Tibial nerve (tissue), 4 donors: Measurements from ENCODE around the gene C9. TPM values are rescaled to one million over a fixed set of nuclear protein-coding genes. Genes with fewer than 3 reads are reported as not detected.

Experiments
- DNase-seq, 2 donors: peaks; one replicate each; pipeline ENCODE4 v3.0.0-alpha.2; 2019; ENCODE audit warnings: low spot score in 2 of 2
- H3K27ac ChIP-seq, 4 donors: fragments of 200-600 bp; sonication (generic) in 3 of 4; one replicate each; pipeline ENCODE4 v1.5.1; 2017 to 2019; ENCODE audit warnings: mild to moderate bottlenecking in 1 of 4
- H3K27me3 ChIP-seq, 2 donors: fragments of 200-600 bp; sonication (generic) in 1 of 2; one replicate each; pipeline versions ENCODE4 v1.5.1 to v1.6.0; 2017 to 2019
- H3K36me3 ChIP-seq, 3 donors: fragments of 200-600 bp; sonication (generic); one replicate each; pipeline ENCODE4 v1.5.1; 2018 to 2019
- H3K4me1 ChIP-seq, 4 donors: fragments of 200-600 bp; sonication (generic) in 3 of 4; one replicate each; pipeline ENCODE4 v1.5.1; 2017 to 2019
- H3K4me3 ChIP-seq, 4 donors: fragments of 200-600 bp; sonication (generic) in 3 of 4; one replicate each; pipeline ENCODE4 v1.5.1; 2017 to 2019; ENCODE audit warnings: mild to moderate bottlenecking in 1 of 4, moderate library complexity in 1 of 4
- H3K9me3 ChIP-seq, 4 donors: fragments of 200-600 bp; sonication (generic) in 3 of 4; one replicate each; pipeline ENCODE4 v1.5.1; 2017 to 2019
- EP300 ChIP-seq, 2 donors: sonication (generic); formaldehyde crosslinking; IDR thresholded peaks; one replicate each; pipeline ENCODE4 v1.6.1; 2017; ENCODE audit warnings: antibody characterized with exemption in 2 of 2, mild to moderate bottlenecking in 1 of 2
- POLR2A ChIP-seq, 2 donors: fragments of 450-650 bp; IDR thresholded peaks; one replicate each; pipeline ENCODE4 v1.6.1; 2017; ENCODE audit warnings: antibody characterized with exemption in 2 of 2, mild to moderate bottlenecking in 2 of 2, moderate library complexity in 2 of 2
- WGBS, 2 donors: methylation state at CpG; one replicate each; pipeline ENCODE4 v1.1.5; 2018; 5-methylcytosine and 5-hydroxymethylcytosine counted together
- total RNA-seq, 4 donors: library from RNA; depleted of rRNA; stranded (reverse); fragments of >200 nt; gene quantifications; one replicate each; pipeline ENCODE4 v1.1.0, GENCODE V29; 2016
- TF ChIP-seq, protein P1 (sequence below), 5 experiments: fragments of 200-600 bp in 3 of 5; fragments of 450-650 bp in 2 of 5; sonication (generic) in 3 of 5; IDR thresholded peaks; one replicate each; pipeline ENCODE4 v1.5.1; 2016 to 2019; ENCODE audit warnings: antibody characterized with exemption in 5 of 5, mild to moderate bottlenecking in 3 of 5, moderate library complexity in 2 of 5

C9 gene
- total RNA-seq, 4 donors from 2014 or later: not detected

DNA sequence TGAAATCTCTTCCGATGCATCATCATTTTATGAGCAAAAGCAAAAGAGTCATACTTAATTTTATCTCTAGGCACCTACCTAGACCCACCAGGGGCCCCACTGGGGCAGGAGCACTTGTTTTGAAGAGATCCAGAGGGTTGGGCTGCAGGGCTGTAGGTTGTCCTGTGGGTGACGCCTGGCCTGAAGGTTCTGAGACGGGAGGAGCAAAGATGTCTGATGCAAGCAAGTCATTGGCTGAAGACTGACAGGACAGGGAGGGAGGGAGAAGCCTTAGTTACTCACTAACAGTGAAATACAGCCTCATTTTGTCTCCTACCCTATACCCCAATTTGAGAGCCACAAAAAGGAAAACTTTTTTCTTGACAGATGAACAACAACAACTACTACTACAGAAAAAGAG lies 17.1 kb upstream of the C9 start:
- Histone ChIP-seq H3K9me3 (no peaks in the 10 kb centered on the region), H3K4me1 (no peaks in the 10 kb centered on the region), H3K4me3 (no peak overlapping the region), H3K27ac (no peak overlapping the region), H3K27me3 (no peaks in the 10 kb centered on the region), H3K36me3 (peaks cover 0 to 49% (median 0%) of the 10 kb centered on the region in 3 donors)
- TF ChIP-seq EP300 (IDR thresholded peaks at IDR 0.05) (no peak), POLR2A (IDR thresholded peaks at IDR 0.05) (no peak)
- TF ChIP-seq, protein P1, sequence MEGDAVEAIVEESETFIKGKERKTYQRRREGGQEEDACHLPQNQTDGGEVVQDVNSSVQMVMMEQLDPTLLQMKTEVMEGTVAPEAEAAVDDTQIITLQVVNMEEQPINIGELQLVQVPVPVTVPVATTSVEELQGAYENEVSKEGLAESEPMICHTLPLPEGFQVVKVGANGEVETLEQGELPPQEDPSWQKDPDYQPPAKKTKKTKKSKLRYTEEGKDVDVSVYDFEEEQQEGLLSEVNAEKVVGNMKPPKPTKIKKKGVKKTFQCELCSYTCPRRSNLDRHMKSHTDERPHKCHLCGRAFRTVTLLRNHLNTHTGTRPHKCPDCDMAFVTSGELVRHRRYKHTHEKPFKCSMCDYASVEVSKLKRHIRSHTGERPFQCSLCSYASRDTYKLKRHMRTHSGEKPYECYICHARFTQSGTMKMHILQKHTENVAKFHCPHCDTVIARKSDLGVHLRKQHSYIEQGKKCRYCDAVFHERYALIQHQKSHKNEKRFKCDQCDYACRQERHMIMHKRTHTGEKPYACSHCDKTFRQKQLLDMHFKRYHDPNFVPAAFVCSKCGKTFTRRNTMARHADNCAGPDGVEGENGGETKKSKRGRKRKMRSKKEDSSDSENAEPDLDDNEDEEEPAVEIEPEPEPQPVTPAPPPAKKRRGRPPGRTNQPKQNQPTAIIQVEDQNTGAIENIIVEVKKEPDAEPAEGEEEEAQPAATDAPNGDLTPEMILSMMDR (IDR thresholded peaks at IDR 0.05): no peak
- no peak for DNase-seq
- 81 to 85% methylated on average over 3 of the region's 3 CpGs for WGBS, 2 donors

DNA sequence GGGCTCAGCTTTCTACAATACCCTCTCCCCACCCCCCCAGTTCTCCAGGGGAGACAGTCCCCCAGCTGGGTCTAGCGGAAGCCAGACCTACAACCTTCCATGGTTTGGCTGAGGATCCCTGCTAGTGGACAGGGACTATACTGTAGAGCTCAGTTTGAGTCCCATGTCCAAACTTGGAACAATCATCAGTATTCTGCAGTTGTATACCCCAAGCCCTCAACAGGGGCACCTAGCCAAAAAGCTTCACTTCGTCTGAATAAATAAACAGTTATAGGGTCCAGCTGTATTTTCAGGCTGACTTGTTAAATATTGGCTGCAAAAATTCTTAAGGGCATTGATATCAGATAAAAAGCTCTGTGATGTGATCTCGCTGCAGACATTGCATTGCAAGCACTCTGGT lies 15.4 kb upstream of the C9 start:
- Histone ChIP-seq H3K36me3 (peaks cover 0 to 63% (median 0%) of the 10 kb centered on the region in 3 donors), H3K4me1 (no peaks in the 10 kb centered on the region), H3K27me3 (no peaks in the 10 kb centered on the region), H3K27ac (no peak overlapping the region), H3K4me3 (no peak overlapping the region), H3K9me3 (no peaks in the 10 kb centered on the region)
- 54 to 65% methylated on average over 3 of the region's 3 CpGs for WGBS, 2 donors
- no peak for DNase-seq
- TF ChIP-seq EP300 (IDR thresholded peaks at IDR 0.05): no peak
- no peak for TF ChIP-seq POLR2A (IDR thresholded peaks at IDR 0.05)
- TF ChIP-seq, protein P1 (IDR thresholded peaks at IDR 0.05): no peak

DNA sequence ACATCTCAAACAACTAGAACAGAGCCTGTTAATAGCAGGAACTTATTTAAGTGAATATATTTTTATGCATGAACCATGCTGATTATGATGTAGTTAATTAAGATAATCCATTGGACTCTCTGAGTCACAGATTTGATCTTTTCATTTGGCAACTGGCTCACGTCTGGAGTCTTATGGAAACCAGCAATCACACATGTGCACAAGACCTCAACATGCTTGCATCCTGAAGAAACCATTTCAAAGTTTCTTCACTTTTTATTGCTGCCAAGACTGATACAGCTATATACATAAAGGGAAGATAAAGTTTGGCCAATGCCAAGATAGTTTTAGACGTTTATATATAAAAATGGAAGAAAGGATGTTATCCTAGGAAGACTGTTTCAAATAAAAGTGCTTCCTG lies 13.3 kb upstream of the C9 start:
- no peak overlapping the region for H3K4me3 ChIP-seq
- peaks cover 0 to 72% (median 0%) of the 10 kb centered on the region in 3 donors for H3K36me3 ChIP-seq
- 55 to 57% methylated on average over 2 of the region's 2 CpGs for WGBS, 2 donors
- H3K9me3 ChIP-seq: no peaks in the 10 kb centered on the region
- no peak for DNase-seq
- no peak for TF ChIP-seq EP300 (IDR thresholded peaks at IDR 0.05)
- no peak for TF ChIP-seq POLR2A (IDR thresholded peaks at IDR 0.05)
- TF ChIP-seq, protein P1 (IDR thresholded peaks at IDR 0.05): no peak
- H3K27me3 ChIP-seq: no peaks in the 10 kb centered on the region
- H3K4me1 ChIP-seq: no peaks in the 10 kb centered on the region
- no peak overlapping the region for H3K27ac ChIP-seq

DNA sequence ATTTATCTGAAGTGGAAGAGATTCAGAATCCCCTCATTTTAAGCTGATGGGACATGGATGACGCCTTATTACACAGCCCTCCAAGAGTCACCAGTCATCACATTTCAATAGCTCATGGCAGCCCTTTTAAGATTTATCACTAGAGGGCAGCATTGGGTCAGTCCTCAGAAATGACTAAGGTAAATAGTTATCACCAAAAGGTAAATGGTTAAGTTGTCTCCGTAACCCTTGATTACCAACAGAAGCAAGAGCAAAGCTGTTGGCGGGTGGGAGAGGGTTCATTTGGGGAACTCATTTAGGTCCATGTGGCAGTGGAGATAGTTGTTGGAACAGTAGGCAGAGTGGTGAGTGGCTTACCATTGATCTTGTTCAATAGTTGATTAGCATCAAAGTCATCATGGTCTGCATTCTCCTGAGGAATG lies 12.0 kb upstream of the C9 start:
- 61 to 62% methylated on average over 3 of the region's 3 CpGs for WGBS, 2 donors

DNA sequence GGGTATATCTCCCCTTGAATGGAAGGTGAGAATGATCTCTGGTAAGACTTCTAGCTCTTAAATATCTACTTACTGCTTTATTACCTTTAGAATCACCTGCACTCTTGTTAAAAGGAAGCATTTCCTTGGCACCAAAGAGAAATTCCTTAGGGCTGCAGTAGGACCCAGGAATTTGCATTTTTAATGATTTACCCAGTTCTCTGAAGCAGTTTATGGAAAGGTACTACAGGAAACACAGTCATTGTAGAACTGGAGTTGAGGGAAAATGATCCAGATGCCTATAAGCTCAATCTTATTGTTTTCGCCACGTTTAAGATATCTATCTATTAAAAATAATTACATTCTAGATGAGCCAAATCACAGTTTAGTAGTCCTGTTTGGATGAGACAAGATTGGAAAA lies 9.5 kb upstream of the C9 start:
- Histone ChIP-seq H3K4me1 (no peaks in the 10 kb centered on the region), H3K36me3 (peaks cover 0 to 70% (median 0%) of the 10 kb centered on the region in 3 donors), H3K9me3 (no peaks in the 10 kb centered on the region), H3K27me3 (no peaks in the 10 kb centered on the region), H3K27ac (no peak overlapping the region), H3K4me3 (no peak overlapping the region)
- TF ChIP-seq EP300 (IDR thresholded peaks at IDR 0.05) (no peak), POLR2A (IDR thresholded peaks at IDR 0.05) (no peak)
- TF ChIP-seq, protein P1 (IDR thresholded peaks at IDR 0.05): no peak
- DNase-seq: no peak
- 92 to 93% methylated on average over 2 of the region's 2 CpGs for WGBS, 2 donors

More for the DNA sequence above, 12.0 kb upstream of the C9 start:
- TF ChIP-seq, protein P1 (IDR thresholded peaks at IDR 0.05): peak; percentile 55 to 72 (median 68)
- no peak for TF ChIP-seq EP300 (IDR thresholded peaks at IDR 0.05)
- no peak overlapping the region for H3K27ac ChIP-seq
- no peaks in the 10 kb centered on the region for H3K9me3 ChIP-seq
- peaks cover 0 to 75% (median 0%) of the 10 kb centered on the region in 3 donors for H3K36me3 ChIP-seq
- H3K4me3 ChIP-seq: no peak overlapping the region
- peak in 1 of 2 donors; percentile 80 for DNase-seq
- no peaks in the 10 kb centered on the region for H3K4me1 ChIP-seq
- no peaks in the 10 kb centered on the region for H3K27me3 ChIP-seq
